GM12865 (cell line): Measurements from ENCODE around the gene ZNF787.

Source experiments
- DNase-seq: peaks from one replicate; pipeline ENCODE4 v3.0.0; 2010; ENCODE audit warnings: low read depth
- H3K4me3 ChIP-seq: 2 replicates; pipeline ENCODE4 v1.5.1; 2011; ENCODE audit warnings: mild to moderate bottlenecking, low read depth, low read length, control low read depth
- TF ChIP-seq, protein P1 (sequence below): IDR thresholded peaks from 2 replicates; pipeline ENCODE4 v1.5.1; 2011; ENCODE audit warnings: low read length, control low read depth, low read depth, inconsistent platforms; ENCODE audit not compliant: insufficient read depth; ENCODE audit errors: missing control alignments

ZNF787 gene

DNA sequence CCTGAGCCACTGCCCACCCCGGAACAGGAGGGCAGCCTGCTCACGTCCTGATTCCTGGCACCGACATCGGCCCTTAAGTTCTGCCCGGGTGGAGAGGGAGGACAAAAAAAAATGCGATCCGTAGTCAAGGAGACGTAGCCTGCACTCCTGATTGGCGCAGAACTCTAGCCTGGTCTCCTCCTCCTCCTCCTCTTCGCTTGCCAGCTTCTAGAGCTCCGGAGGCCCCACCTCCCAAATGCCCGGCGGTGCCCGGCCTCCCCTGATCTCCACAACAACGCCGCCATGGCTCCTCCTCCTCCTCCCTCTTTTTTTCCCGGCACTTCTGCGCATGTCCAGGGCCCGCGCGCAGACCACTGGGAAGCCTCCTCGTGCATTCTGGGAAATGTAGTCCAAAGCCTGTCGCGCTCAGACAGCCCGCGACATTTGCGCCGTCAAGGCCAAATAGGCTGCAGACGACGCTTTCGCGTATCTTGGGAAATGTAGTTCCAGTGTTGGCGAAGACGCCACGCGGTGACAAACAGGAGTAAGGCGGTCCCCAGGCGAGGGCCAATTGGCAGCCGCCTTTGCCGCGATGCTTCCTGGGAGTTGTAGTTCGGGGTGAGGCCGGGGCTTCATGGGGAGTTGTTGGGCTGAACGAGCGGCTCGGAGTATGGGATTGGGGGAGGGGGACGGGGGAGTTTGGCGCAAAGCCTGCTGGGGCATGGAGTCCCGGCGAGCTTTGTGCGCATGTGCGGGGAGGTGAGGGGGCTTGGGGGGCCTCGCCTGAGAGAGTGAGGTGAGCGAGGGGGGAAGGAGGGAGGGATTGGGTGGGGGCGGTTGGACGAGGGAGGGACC, 19.7 kb upstream of the ZNF787 start, which contains the start of gene ZNF444:
TSS of gene ZNF444 (plus strand) at position 705 of the 834 bp plus-strand sequence. CDS start 5,625 bp downstream, outside the sequence.
- peak; percentile 99 for DNase-seq
- peak within 1 kb of the TSS; percentile 72 for H3K4me3 ChIP-seq
- TF ChIP-seq, protein P1, sequence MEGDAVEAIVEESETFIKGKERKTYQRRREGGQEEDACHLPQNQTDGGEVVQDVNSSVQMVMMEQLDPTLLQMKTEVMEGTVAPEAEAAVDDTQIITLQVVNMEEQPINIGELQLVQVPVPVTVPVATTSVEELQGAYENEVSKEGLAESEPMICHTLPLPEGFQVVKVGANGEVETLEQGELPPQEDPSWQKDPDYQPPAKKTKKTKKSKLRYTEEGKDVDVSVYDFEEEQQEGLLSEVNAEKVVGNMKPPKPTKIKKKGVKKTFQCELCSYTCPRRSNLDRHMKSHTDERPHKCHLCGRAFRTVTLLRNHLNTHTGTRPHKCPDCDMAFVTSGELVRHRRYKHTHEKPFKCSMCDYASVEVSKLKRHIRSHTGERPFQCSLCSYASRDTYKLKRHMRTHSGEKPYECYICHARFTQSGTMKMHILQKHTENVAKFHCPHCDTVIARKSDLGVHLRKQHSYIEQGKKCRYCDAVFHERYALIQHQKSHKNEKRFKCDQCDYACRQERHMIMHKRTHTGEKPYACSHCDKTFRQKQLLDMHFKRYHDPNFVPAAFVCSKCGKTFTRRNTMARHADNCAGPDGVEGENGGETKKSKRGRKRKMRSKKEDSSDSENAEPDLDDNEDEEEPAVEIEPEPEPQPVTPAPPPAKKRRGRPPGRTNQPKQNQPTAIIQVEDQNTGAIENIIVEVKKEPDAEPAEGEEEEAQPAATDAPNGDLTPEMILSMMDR, result no peak

DNA sequence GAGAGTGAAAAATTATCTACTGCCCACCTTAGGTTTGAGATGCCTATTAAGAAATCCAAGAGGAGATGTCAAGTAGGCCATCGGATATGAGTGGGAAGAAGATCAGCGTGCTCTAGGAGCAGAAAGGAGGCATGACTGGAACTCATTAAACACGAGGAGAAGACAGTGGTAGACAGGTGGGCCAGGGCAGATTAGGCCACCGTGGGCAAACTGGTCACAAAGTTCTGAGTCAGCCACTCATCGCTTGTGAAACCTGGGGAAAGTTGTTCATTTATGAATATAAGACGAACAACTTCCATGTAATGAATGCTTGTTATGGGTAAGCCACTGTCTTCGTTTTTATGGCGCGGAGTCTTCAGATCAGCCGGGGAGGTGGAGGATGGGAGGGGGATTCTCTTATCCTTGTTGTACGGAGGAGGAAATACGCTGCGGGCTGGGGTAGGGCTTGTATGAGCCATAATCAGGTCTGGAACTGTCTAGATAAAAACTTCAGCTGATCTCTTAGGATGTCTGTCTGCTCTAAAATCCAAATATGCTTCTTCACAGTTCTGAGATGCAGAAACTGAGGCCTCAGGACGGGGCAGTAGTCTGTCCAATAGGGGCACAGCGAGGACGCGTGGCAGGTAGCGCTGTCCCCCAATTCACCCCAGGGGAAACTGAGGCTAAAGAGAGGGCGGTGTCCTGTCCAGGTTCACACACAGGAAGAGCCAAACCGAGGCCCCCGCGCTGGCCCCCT, 18.9 kb upstream of the ZNF787 start:
- TF ChIP-seq, protein P1, result no peak
- no peak for DNase-seq
- H3K4me3 ChIP-seq, result peak overlapping the region; percentile 72

DNA sequence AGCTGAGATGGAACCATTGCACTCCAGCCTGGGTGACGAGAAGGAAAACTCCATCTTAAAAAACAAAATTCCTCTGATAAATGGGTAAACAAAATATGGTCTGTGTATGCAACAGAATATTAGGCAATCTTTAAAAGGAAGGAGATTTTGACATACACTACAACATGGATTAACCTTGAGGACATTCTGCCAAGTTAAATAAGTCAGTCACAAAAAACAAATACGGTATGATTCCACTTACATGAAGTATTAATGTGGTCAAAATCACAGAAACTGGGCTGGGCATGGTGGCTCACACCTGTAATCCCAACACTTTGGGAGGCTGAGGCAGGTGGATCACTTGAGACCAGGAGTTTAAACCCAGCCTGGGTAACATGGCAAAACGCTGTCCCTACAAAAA, 17.0 kb upstream of the ZNF787 start:
- TF ChIP-seq, protein P1, result no peak
- no peak for DNase-seq
- H3K4me3 ChIP-seq, result no peak overlapping the region

DNA sequence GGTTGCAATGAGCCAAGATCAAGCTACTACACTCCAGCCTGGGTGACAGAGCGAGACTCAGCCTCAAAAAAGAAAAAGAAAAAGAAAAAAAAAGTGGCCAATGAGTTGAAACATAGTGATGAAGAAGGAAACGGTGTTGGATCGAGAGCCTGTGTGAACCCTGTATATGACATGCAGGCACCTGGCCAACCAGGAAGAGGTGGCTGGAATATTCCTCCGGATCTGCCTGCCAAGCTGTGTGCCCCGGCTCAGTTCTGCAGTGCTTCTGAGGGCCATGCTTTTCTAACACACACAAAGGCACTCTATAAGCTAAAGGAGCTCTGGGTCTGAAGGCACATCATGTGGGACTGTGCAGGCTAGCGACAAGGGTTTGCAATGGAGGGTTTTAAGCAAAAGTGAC, 16.3 kb upstream of the ZNF787 start:
- no peak for DNase-seq
- TF ChIP-seq, protein P1, result no peak
- H3K4me3 ChIP-seq, result no peak overlapping the region

DNA sequence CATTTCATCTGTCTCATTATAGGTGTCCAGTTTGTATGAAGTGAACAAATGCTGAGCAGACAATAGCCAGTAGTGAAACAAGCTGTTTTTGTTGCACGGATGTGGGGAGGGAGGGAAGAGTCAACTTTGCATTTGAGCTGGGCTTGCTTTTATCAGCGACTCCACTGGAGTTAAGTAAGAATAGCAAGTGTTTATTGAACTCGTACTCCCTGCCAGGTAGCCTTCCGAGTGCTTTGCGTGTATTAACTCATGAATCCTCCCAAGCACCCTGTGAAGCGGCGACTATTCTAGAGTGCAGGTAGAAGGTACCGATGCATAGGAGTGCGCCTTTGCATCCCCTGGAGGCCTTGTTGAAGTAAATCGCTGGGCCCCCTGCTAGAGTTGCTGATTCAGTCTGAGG, 15.3 kb upstream of the ZNF787 start:
- TF ChIP-seq, protein P1, result no peak
- H3K4me3 ChIP-seq, result no peak overlapping the region
- no peak for DNase-seq

DNA sequence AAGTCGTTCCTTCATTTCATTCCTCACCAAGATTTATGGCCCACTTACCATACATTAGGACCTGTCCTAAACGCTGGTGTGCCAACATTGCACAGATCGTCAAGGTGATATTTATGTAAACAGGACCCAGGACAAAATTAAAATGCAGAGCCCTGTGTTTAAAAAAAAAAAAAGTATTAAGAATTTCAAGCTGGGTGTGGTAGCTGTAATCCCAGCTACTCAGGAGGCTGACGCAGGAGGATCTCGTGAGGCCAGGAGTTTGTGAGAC, 13.5 kb upstream of the ZNF787 start:
- TF ChIP-seq, protein P1, result no peak
- H3K4me3 ChIP-seq, result no peak overlapping the region
- DNase-seq, result no peak
